GM12864 (cell line): ENCODE results near the gene FXYD1.

ENCODE experiments used
- DNase-seq: peaks from one replicate; pipeline ENCODE4 v3.0.0-alpha.2; 2011; ENCODE audit warnings: low read depth
- H3K4me3 ChIP-seq: 2 replicates; pipeline ENCODE4 v1.5.1; 2011; ENCODE audit warnings: mild to moderate bottlenecking, low read depth, low read length, control low read depth
- CTCF ChIP-seq: IDR thresholded peaks from 2 replicates; pipeline ENCODE4 v1.5.1; 2011; ENCODE audit warnings: low read depth, mild to moderate bottlenecking, moderate library complexity, low read length, control low read depth, inconsistent platforms; ENCODE audit errors: missing control alignments

FXYD1 gene

GRCh38 chr19:35117116-35117515 lies 21.5 kb upstream of the FXYD1 start:
- no peak overlapping the region for H3K4me3 ChIP-seq
- DNase-seq, result no peak
- no peak for TF ChIP-seq CTCF

GRCh38 chr19:35117799-35118198 lies 20.8 kb upstream of the FXYD1 start:
- DNase-seq, result no peak
- TF ChIP-seq CTCF, result no peak
- no peak overlapping the region for H3K4me3 ChIP-seq

- no peak for DNase-seq
- TF ChIP-seq CTCF, result no peak
- H3K4me3 ChIP-seq, result no peak overlapping the region
Observed at GRCh38 chr19:35118268-35119020, 20.2 kb upstream of the FXYD1 start.

- no peak for DNase-seq
- no peak overlapping the region for H3K4me3 ChIP-seq
- no peak for TF ChIP-seq CTCF
Observed at GRCh38 chr19:35119091-35119490, 19.5 kb upstream of the FXYD1 start.

- H3K4me3 ChIP-seq, result no peak overlapping the region
- TF ChIP-seq CTCF, result no peak
- DNase-seq, result no peak
Observed at GRCh38 chr19:35119578-35120155, 19.0 kb upstream of the FXYD1 start.

- no peak overlapping the region for H3K4me3 ChIP-seq
- TF ChIP-seq CTCF, result no peak
- no peak for DNase-seq
Observed at GRCh38 chr19:35120492-35120891, 18.1 kb upstream of the FXYD1 start.

DNA sequence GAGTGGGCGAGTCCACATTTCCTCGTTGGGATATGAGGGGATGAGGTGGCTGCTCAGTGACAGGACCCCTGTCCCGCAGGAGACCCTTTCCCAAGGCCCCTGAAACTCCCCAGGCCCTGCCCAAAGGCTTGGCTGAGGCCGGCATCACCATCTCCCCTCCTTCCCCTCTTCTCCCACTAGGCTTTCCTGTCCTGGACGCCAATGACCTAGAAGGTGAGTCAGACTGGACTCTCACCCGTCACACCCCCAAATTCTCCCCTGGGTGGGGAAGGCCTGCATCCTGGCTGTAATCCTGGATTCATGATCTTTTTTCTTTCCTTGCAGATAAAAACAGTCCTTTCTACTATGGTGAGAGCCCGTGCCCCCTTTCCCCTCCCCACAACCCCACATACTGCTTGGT lies 17.7 kb upstream of the FXYD1 start:
- no peak overlapping the region for H3K4me3 ChIP-seq
- no peak for TF ChIP-seq CTCF
- DNase-seq, result no peak
